Measurements from ENCODE around the gene PSMA6. TPM values are rescaled to one million over a fixed set of nuclear protein-coding genes. Genes with fewer than 3 reads are reported as not detected.

PSMA6 gene
- total and polyA plus RNA-seq, 4 donors, result 87.5 to 151 (median 98.8) TPM

DNA sequence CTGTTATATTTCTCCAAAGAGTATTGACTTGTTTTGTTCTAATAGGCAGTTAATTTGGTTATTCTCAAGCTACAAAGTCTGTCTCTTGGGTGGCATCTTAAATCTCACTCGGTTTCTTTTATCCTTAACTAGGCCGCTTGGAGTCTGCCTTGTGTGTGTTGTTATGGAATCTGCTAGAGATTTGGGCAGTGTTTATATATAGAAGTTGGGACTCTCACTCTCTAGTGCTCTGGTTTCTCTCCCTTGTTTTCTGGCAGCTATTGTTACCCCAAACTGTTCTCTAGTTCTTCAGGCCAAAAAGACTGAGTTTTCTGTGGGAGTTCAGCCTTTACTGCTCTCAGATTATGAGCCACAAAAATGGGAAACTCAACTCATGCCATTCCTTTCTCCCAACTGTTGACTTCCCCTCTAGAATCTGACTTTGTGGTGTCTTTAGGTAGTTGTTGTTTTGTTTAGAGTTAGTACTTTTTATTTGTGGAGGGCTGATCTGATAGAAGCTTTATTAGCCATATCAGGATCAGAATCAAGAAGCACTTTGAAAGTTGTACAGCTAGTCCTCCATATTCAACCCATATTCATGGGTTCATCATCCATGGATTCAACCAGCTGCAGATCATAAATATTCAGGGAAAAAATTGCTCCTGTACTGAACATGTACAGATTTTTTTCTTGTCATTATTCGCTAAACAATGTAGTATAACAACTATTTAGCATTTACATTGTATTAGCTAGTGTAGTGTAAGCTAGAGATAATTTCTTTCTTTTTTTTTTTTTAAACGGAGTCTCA, 11.2 kb downstream of the PSMA6 start:
- H3K27ac ChIP-seq (ENCODE audit: low read depth in 1 of 2, low read length in 2 of 2), result no peak overlapping the region
- peaks cover 0 to 12% (median 6%) of the 10 kb centered on the region in 4 donors for H3K4me1 ChIP-seq (ENCODE audit: control insufficient read depth in 4 of 4, insufficient read depth in 4 of 4, low read length in 3 of 4)
- H3K27me3 ChIP-seq (ENCODE audit: control insufficient read depth in 4 of 4, insufficient read depth in 4 of 4, low read length in 3 of 4), result no peaks in the 10 kb centered on the region
- H3K4me3 ChIP-seq (ENCODE audit: low read depth in 1 of 3, low read length in 3 of 3), result no peak overlapping the region
- H3K9me3 ChIP-seq (ENCODE audit: control insufficient read depth in 4 of 4, low read length in 3 of 4), result no peaks in the 10 kb centered on the region
- WGBS, result 97% methylated on average over 4 of the region's 4 CpGs
- TF ChIP-seq, protein P1, sequence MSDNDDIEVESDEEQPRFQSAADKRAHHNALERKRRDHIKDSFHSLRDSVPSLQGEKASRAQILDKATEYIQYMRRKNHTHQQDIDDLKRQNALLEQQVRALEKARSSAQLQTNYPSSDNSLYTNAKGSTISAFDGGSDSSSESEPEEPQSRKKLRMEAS (IDR thresholded peaks at IDR 0.05), result no peak
- TF ChIP-seq RXRA (IDR thresholded peaks at IDR 0.05), result no peak
- TF ChIP-seq HNF4A (conservative IDR thresholded peaks at IDR 0.05), result no peak
- no peak for TF ChIP-seq RAD21 (IDR thresholded peaks at IDR 0.05)
- TF ChIP-seq SP1 (IDR thresholded peaks at IDR 0.05), result no peak
- no peak for TF ChIP-seq YY1 (IDR thresholded peaks at IDR 0.05)
- TF ChIP-seq, protein P2, sequence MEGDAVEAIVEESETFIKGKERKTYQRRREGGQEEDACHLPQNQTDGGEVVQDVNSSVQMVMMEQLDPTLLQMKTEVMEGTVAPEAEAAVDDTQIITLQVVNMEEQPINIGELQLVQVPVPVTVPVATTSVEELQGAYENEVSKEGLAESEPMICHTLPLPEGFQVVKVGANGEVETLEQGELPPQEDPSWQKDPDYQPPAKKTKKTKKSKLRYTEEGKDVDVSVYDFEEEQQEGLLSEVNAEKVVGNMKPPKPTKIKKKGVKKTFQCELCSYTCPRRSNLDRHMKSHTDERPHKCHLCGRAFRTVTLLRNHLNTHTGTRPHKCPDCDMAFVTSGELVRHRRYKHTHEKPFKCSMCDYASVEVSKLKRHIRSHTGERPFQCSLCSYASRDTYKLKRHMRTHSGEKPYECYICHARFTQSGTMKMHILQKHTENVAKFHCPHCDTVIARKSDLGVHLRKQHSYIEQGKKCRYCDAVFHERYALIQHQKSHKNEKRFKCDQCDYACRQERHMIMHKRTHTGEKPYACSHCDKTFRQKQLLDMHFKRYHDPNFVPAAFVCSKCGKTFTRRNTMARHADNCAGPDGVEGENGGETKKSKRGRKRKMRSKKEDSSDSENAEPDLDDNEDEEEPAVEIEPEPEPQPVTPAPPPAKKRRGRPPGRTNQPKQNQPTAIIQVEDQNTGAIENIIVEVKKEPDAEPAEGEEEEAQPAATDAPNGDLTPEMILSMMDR (IDR thresholded peaks at IDR 0.05; ENCODE audit: low read depth, low read length, missing input control), result no peak
- H3K9ac ChIP-seq (ENCODE audit: low read depth in 1 of 2, low read length in 2 of 2), result no peak overlapping the region
- no peak for DNase-seq (ENCODE audit: low spot score)
- peaks cover 0 to 2% (median 2%) of the 10 kb centered on the region in 4 donors for H3K36me3 ChIP-seq (ENCODE audit: control insufficient read depth in 4 of 4, insufficient read depth in 3 of 4, low read depth in 1 of 4, low read length in 3 of 4)

DNA sequence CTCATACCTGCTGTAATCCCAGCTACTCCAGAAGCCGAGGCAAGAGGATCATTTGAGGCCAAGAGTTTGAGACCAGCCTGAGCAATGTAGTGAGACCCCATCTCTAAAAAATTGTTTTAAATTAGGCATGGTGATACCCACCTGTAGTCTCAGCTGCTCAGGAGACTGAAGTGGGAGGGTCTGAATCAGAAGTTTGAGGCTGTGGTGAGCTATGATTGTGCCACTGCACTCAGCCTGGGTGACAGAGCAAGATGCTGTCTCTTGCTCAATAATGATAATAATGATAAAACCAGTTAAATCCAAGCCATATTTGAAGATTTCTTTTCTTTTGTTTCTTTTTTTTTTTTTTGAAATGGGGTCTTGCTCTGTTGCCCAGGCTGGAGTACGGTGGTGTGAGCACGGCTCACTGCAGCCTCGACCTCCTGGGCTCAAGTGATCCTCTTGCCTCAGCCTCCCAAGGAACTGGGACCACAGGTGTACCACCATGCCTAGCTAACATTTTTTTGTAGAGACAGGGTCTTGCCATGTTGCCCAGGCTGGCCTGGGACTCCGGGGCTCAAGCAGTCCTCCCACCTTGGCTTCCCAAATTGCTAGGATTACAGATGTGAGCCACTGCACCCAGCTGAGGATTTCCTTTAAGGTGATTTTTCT, 12.8 kb downstream of the PSMA6 start:
- DNase-seq (ENCODE audit: low spot score), result no peak
- Histone ChIP-seq H3K4me3 (ENCODE audit: low read depth in 1 of 3, low read length in 3 of 3) (no peak overlapping the region), H3K9me3 (ENCODE audit: control insufficient read depth in 4 of 4, low read length in 3 of 4) (no peaks in the 10 kb centered on the region), H3K27ac (ENCODE audit: low read depth in 1 of 2, low read length in 2 of 2) (no peak overlapping the region), H3K4me1 (ENCODE audit: control insufficient read depth in 4 of 4, insufficient read depth in 4 of 4, low read length in 3 of 4) (peaks cover 0 to 12% (median 6%) of the 10 kb centered on the region in 4 donors), H3K9ac (ENCODE audit: low read depth in 1 of 2, low read length in 2 of 2) (no peak overlapping the region), H3K27me3 (ENCODE audit: control insufficient read depth in 4 of 4, insufficient read depth in 4 of 4, low read length in 3 of 4) (no peaks in the 10 kb centered on the region), H3K36me3 (ENCODE audit: control insufficient read depth in 4 of 4, insufficient read depth in 3 of 4, low read depth in 1 of 4, low read length in 3 of 4) (peaks cover 6 to 11% (median 8%) of the 10 kb centered on the region in 4 donors)
- 99% methylated on average over 5 of the region's 5 CpGs for WGBS
- TF ChIP-seq TAF1 (conservative IDR thresholded peaks at IDR 0.05), result no peak

DNA sequence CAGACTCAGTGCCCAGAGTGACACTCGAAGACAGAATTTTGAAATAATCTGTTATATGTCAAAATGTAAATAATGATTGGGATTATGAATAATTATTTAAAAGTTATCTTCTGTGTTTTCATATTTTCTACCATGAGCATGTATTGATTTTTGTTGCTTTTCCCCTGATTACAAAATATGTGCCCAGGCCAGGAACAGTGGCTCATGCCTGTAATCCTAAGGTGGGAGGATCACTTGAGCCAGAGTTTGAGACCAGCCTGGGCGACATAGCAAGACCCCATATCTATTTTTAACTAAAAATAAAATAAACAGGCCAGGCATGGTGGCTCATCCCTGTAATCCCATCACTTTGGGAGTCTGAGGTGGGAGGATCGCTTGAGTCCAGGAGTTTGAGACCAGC, 13.5 kb downstream of the PSMA6 start:
- no peak overlapping the region for H3K4me3 ChIP-seq (ENCODE audit: low read depth in 1 of 3, low read length in 3 of 3)
- 83% methylated on average over 3 of the region's 3 CpGs for WGBS
- DNase-seq (ENCODE audit: low spot score), result no peak
- no peaks in the 10 kb centered on the region for H3K27me3 ChIP-seq (ENCODE audit: control insufficient read depth in 4 of 4, insufficient read depth in 4 of 4, low read length in 3 of 4)
- H3K36me3 ChIP-seq (ENCODE audit: control insufficient read depth in 4 of 4, insufficient read depth in 3 of 4, low read depth in 1 of 4, low read length in 3 of 4), result peaks cover 6 to 17% (median 13%) of the 10 kb centered on the region in 4 donors
- no peak overlapping the region for H3K27ac ChIP-seq (ENCODE audit: low read depth in 1 of 2, low read length in 2 of 2)
- peaks cover 0 to 7% (median 6%) of the 10 kb centered on the region in 4 donors for H3K4me1 ChIP-seq (ENCODE audit: control insufficient read depth in 4 of 4, insufficient read depth in 4 of 4, low read length in 3 of 4)
- H3K9ac ChIP-seq (ENCODE audit: low read depth in 1 of 2, low read length in 2 of 2), result no peak overlapping the region
- TF ChIP-seq JUND (IDR thresholded peaks at IDR 0.05) (no peak), RAD21 (IDR thresholded peaks at IDR 0.05) (no peak), TAF1 (conservative IDR thresholded peaks at IDR 0.05) (no peak), EGR1 (IDR thresholded peaks at IDR 0.05; ENCODE audit: low read depth in 2 of 2) (no peak), GABPA (IDR thresholded peaks at IDR 0.05 in 1 of 2, conservative IDR thresholded peaks at IDR 0.05 in 1 of 2) (no peak), HNF4G (IDR thresholded peaks at IDR 0.05) (no peak), HNF4A (conservative IDR thresholded peaks at IDR 0.05) (no peak), YY1 (IDR thresholded peaks at IDR 0.05) (no peak), NR2F2 (IDR thresholded peaks at IDR 0.05) (no peak), RXRA (IDR thresholded peaks at IDR 0.05) (no peak), FOXA1 (IDR thresholded peaks at IDR 0.05) (no peak), FOXA2 (IDR thresholded peaks at IDR 0.05) (no peak)
- TF ChIP-seq, protein P3, sequence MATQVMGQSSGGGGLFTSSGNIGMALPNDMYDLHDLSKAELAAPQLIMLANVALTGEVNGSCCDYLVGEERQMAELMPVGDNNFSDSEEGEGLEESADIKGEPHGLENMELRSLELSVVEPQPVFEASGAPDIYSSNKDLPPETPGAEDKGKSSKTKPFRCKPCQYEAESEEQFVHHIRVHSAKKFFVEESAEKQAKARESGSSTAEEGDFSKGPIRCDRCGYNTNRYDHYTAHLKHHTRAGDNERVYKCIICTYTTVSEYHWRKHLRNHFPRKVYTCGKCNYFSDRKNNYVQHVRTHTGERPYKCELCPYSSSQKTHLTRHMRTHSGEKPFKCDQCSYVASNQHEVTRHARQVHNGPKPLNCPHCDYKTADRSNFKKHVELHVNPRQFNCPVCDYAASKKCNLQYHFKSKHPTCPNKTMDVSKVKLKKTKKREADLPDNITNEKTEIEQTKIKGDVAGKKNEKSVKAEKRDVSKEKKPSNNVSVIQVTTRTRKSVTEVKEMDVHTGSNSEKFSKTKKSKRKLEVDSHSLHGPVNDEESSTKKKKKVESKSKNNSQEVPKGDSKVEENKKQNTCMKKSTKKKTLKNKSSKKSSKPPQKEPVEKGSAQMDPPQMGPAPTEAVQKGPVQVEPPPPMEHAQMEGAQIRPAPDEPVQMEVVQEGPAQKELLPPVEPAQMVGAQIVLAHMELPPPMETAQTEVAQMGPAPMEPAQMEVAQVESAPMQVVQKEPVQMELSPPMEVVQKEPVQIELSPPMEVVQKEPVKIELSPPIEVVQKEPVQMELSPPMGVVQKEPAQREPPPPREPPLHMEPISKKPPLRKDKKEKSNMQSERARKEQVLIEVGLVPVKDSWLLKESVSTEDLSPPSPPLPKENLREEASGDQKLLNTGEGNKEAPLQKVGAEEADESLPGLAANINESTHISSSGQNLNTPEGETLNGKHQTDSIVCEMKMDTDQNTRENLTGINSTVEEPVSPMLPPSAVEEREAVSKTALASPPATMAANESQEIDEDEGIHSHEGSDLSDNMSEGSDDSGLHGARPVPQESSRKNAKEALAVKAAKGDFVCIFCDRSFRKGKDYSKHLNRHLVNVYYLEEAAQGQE (IDR thresholded peaks at IDR 0.05), result no peak
- TF ChIP-seq, protein P1 (IDR thresholded peaks at IDR 0.05), result no peak
- TF ChIP-seq, protein P4, sequence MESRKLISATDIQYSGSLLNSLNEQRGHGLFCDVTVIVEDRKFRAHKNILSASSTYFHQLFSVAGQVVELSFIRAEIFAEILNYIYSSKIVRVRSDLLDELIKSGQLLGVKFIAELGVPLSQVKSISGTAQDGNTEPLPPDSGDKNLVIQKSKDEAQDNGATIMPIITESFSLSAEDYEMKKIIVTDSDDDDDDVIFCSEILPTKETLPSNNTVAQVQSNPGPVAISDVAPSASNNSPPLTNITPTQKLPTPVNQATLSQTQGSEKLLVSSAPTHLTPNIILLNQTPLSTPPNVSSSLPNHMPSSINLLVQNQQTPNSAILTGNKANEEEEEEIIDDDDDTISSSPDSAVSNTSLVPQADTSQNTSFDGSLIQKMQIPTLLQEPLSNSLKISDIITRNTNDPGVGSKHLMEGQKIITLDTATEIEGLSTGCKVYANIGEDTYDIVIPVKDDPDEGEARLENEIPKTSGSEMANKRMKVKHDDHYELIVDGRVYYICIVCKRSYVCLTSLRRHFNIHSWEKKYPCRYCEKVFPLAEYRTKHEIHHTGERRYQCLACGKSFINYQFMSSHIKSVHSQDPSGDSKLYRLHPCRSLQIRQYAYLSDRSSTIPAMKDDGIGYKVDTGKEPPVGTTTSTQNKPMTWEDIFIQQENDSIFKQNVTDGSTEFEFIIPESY (IDR thresholded peaks at IDR 0.05), result no peak
- no peaks in the 10 kb centered on the region for H3K9me3 ChIP-seq (ENCODE audit: control insufficient read depth in 4 of 4, low read length in 3 of 4)
